Progenitor cell of endocrine pancreas (in vitro differentiated cells): ENCODE results near the gene CYBC1. TPM values are rescaled to one million over a fixed set of nuclear protein-coding genes. Genes with fewer than 3 reads are reported as not detected.

Experiments
- DNase-seq: peaks from one replicate; pipeline ENCODE4 v3.0.0; 2021; ENCODE audit warnings: low spot score; ENCODE audit not compliant: unreplicated experiment
- H3K27ac Mint-ChIP-seq: 2 replicates; pipeline ENCODE4 v1.8.0; 2021; ENCODE audit warnings: mild to moderate bottlenecking, moderate library complexity, mixed read lengths
- H3K27me3 Mint-ChIP-seq: 2 replicates; pipeline ENCODE4 v1.8.0; 2021; ENCODE audit warnings: mixed read lengths
- H3K36me3 Mint-ChIP-seq: 2 replicates; pipeline ENCODE4 v1.8.0; 2022; ENCODE audit warnings: mixed read lengths; ENCODE audit not compliant: insufficient read depth
- H3K4me1 Mint-ChIP-seq: 2 replicates; pipeline ENCODE4 v1.8.0; 2021; ENCODE audit warnings: low read depth, mixed read lengths
- H3K4me3 Mint-ChIP-seq: 2 replicates; pipeline ENCODE4 v1.8.0; 2021; ENCODE audit warnings: low read depth, mild to moderate bottlenecking, moderate library complexity, mixed read lengths
- H3K9me3 Mint-ChIP-seq: 2 replicates; pipeline ENCODE4 v1.8.0; 2021; ENCODE audit warnings: low read depth, mixed read lengths
- total RNA-seq: library from RNA; stranded (reverse); gene quantifications from 2 replicates; pipeline ENCODE4 v1.2.1, GENCODE V29; 2021
- TF ChIP-seq, protein P1 (sequence below): fragments of 200-600 bp; sonication (generic); IDR thresholded peaks from one replicate; pipeline ENCODE4 v1.5.0; 2021; ENCODE audit warnings: antibody characterized with exemption, mild to moderate bottlenecking; ENCODE audit not compliant: unreplicated experiment

CYBC1 gene
- total RNA-seq, 1 donor from 2014 or later = 117 TPM

DNA sequence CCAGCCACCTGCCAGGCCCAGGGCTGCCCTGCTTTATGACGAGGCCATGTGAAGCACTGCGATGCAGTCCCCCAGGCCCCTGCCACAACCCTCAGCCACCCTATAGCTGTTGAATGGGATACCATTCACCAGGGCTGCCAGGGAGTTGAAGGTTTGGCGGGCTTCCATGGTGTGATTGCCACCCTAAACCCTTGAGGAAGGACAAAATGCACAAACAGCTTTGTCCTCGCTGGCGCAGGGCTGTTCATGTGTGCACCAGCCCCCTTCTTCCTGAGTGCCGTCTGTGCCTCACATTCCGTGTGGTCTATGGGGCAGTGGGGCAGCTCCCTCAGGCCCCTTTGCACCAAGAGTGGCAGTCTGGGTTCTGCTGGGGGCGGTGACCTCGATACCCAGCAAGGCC is 33.3 kb upstream of the CYBC1 start:
- Mint-ChIP-seq H3K36me3 (peaks cover 26% of the 10 kb centered on the region), H3K27me3 (no peaks in the 10 kb centered on the region), H3K4me3 (no peak overlapping the region), H3K9me3 (no peaks in the 10 kb centered on the region), H3K4me1 (no peaks in the 10 kb centered on the region), H3K27ac (no peak overlapping the region)
- TF ChIP-seq, protein P1, sequence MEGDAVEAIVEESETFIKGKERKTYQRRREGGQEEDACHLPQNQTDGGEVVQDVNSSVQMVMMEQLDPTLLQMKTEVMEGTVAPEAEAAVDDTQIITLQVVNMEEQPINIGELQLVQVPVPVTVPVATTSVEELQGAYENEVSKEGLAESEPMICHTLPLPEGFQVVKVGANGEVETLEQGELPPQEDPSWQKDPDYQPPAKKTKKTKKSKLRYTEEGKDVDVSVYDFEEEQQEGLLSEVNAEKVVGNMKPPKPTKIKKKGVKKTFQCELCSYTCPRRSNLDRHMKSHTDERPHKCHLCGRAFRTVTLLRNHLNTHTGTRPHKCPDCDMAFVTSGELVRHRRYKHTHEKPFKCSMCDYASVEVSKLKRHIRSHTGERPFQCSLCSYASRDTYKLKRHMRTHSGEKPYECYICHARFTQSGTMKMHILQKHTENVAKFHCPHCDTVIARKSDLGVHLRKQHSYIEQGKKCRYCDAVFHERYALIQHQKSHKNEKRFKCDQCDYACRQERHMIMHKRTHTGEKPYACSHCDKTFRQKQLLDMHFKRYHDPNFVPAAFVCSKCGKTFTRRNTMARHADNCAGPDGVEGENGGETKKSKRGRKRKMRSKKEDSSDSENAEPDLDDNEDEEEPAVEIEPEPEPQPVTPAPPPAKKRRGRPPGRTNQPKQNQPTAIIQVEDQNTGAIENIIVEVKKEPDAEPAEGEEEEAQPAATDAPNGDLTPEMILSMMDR = no peak
- no peak for DNase-seq

DNA sequence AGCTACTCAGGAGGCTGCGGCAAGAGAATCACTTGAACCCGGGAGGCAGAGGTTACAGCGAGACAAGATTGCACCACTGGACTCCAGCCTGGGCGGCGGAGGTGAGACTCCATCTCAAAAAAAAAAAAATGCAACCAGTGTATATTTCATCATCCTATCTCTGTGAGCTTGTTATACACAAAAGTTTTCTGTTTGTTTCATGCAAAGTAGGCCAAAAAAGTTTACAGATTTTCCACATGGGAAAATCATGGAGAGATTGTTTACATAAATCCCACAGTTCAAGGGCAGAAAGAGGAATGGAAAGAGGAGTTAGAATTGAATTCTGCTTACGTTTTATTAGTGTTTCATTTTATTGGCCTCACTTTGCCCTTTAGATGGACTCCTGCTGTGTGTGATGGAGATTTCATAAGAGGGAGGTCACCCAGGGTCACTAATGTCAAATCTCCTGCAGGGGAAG is 32.7 kb upstream of the CYBC1 start:
- peaks cover 26% of the 10 kb centered on the region for H3K36me3 Mint-ChIP-seq
- H3K27me3 Mint-ChIP-seq = no peaks in the 10 kb centered on the region
- TF ChIP-seq, protein P1 = no peak
- no peaks in the 10 kb centered on the region for H3K4me1 Mint-ChIP-seq
- no peak for DNase-seq
- H3K27ac Mint-ChIP-seq = no peak overlapping the region
- H3K4me3 Mint-ChIP-seq = no peak overlapping the region
- H3K9me3 Mint-ChIP-seq = no peaks in the 10 kb centered on the region

DNA sequence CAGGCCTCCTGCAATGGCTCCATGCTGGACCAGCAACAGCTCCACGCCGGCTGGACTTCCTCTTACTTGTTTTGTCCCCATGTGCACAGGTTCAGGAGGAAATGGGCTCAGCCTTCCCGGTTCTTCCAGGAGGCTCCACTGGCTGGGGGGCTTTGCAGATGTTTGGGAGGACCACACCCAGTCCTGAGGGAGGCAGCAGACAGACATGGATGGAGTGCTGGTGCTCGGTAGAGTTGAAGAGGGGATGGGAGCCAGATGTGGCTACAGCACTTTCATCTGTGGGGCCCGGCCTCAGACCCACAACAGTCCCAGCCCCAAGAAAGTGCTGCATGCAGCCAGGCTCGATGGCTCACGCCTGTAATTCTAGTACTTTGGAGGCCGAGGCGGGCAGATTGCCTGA is 29.8 kb upstream of the CYBC1 start:
- H3K36me3 Mint-ChIP-seq = peaks cover 16% of the 10 kb centered on the region

DNA sequence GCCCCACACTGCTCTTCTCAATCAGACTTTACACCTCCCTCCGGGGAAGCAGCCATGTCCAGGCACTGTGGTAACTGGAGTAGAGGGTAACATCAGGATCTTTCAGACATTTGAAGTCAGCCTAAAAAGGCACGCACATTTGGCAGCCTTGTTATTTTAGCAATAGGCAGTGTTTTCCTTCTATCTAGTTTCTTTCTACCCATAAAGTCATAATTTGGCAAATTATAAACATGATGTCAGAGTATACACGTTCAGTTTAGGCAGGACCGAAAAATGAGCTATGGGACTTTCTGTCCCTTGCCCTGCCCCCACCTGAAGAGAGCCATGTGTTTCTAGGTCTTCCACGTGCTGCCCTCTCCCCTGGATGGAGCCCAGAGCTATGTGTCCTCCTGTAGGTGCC is 29.1 kb upstream of the CYBC1 start:
- no peak overlapping the region for H3K27ac Mint-ChIP-seq
- TF ChIP-seq, protein P1 = no peak
- no peak for DNase-seq
- H3K4me3 Mint-ChIP-seq = no peak overlapping the region
- no peaks in the 10 kb centered on the region for H3K27me3 Mint-ChIP-seq
- H3K4me1 Mint-ChIP-seq = no peaks in the 10 kb centered on the region
- no peaks in the 10 kb centered on the region for H3K9me3 Mint-ChIP-seq
- H3K36me3 Mint-ChIP-seq = peaks cover 13% of the 10 kb centered on the region

More for the DNA sequence above, 29.8 kb upstream of the CYBC1 start:
- H3K9me3 Mint-ChIP-seq = no peaks in the 10 kb centered on the region
- H3K4me3 Mint-ChIP-seq = no peak overlapping the region
- DNase-seq = no peak
- no peaks in the 10 kb centered on the region for H3K27me3 Mint-ChIP-seq
- H3K27ac Mint-ChIP-seq = no peak overlapping the region
- TF ChIP-seq, protein P1 = no peak
- H3K4me1 Mint-ChIP-seq = no peaks in the 10 kb centered on the region

DNA sequence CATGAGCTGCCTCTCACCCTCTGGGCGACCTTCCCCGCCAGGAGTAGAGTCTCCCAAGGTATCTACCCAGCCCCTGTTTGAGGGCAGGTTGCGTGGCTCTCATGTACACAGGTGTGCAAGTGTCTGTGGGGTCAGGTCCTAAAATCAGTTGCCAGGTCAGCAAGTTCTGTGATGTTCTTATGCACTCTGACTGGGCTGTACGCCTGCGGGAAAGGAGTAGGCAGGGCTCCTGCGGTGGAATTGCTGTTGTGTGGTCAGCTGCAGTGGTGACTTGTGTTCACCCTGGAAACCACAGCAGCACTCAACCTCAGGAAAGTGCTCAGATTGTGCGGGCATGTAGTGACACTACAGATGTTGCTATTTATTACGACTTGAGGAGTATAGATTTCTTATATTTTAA is 27.4 kb upstream of the CYBC1 start:
- Mint-ChIP-seq H3K36me3 (peaks cover 12% of the 10 kb centered on the region), H3K4me1 (no peaks in the 10 kb centered on the region), H3K9me3 (no peaks in the 10 kb centered on the region), H3K27me3 (no peaks in the 10 kb centered on the region), H3K4me3 (no peak overlapping the region), H3K27ac (peak overlapping the region; percentile 49)
- DNase-seq = no peak
- TF ChIP-seq, protein P1 = no peak
